IMR-90 (cell line): Measurements from ENCODE around the gene LTBP2. TPM values are rescaled to one million over a fixed set of nuclear protein-coding genes. Genes with fewer than 3 reads are reported as not detected.

ENCODE experiments used
- ATAC-seq: fragments of 200-7000 bp; cut with Tn5 transposase; 2 replicates; pipeline ENCODE4 v1.9.1; 2020; ENCODE audit warnings: low read depth, mild to moderate bottlenecking, moderate library complexity
- BruUV-seq: library from RNA; stranded (reverse); fragments of 400-500 nt; replicated peaks from 2 replicates; lab custom pipeline; 2021; lab: Mats Ljungman, UMichigan
- CTCF ChIA-PET: fragments of 300-600 bp; formaldehyde crosslinking; extraction: SDS; loops from one replicate; lab custom pipeline; 2021; ENCODE audit warnings: antibody characterized with exemption; lab: Yijun Ruan, JAX
- POLR2A ChIA-PET: fragments of 300-600 bp; sonication (Branson Sonifier 250); formaldehyde crosslinking; loops from one replicate; lab custom pipeline; 2022; ENCODE audit warnings: antibody characterized with exemption; ENCODE audit not compliant: unreplicated experiment; lab: Charles Lee
- DNase-seq: peaks from one replicate; pipeline ENCODE4 v3.0.0; 2013
- H2AFZ ChIP-seq: replicated peaks from 2 replicates; pipeline ENCODE3; 2013; ENCODE audit warnings: low read length, mild to moderate bottlenecking; ENCODE audit not compliant: poor library complexity
- H2AK5ac ChIP-seq: 2 replicates; pipeline ENCODE4 v1.6.1; 2013; ENCODE audit warnings: low read depth, low read length, inconsistent platforms
- H2AK9ac ChIP-seq: replicated peaks from 2 replicates; pipeline ENCODE3; 2013; ENCODE audit warnings: mild to moderate bottlenecking, low read depth, low read length, moderate library complexity; ENCODE audit not compliant: poor library complexity
- H2BK120ac ChIP-seq: 2 replicates; pipeline ENCODE4 v1.6.1; 2013; ENCODE audit warnings: low read depth, low read length, inconsistent platforms
- H2BK15ac ChIP-seq: 3 replicates; pipeline ENCODE4 v1.6.1; 2013; ENCODE audit warnings: low read depth, low read length, inconsistent platforms
- H2BK20ac ChIP-seq: 2 replicates; pipeline ENCODE4 v1.6.1; 2013; ENCODE audit warnings: low read depth, mild to moderate bottlenecking, inconsistent platforms, low read length, moderate library complexity
- H2BK5ac ChIP-seq: 2 replicates; pipeline ENCODE4 v1.6.1; 2013; ENCODE audit warnings: mild to moderate bottlenecking, low read depth, low read length, inconsistent platforms; ENCODE audit not compliant: poor library complexity, severe bottlenecking
- H3K14ac ChIP-seq: replicated peaks from 2 replicates; pipeline ENCODE4 v1.6.1; 2013; ENCODE audit warnings: low read depth, low read length, inconsistent platforms
- H3K18ac ChIP-seq: 2 replicates; pipeline ENCODE4 v1.6.1; 2013; ENCODE audit warnings: low read depth, low read length, control low read depth
- H3K23ac ChIP-seq: 2 replicates; pipeline ENCODE4 v1.6.1; 2013; ENCODE audit warnings: low read depth, low read length, inconsistent platforms
- H3K27ac ChIP-seq: 2 replicates; pipeline ENCODE4 v1.5.1; 2013; ENCODE audit warnings: mild to moderate bottlenecking, control low read depth, low read length; ENCODE audit not compliant: insufficient read depth
- H3K27me3 ChIP-seq: 2 replicates; pipeline ENCODE4 v1.6.1; 2013; ENCODE audit warnings: low read length; ENCODE audit not compliant: control insufficient read depth, insufficient read depth
- H3K36me3 ChIP-seq: 2 replicates; pipeline ENCODE4 v1.6.1; 2013; ENCODE audit warnings: low read length, mixed read lengths; ENCODE audit not compliant: control insufficient read depth, insufficient read depth
- H3K4ac ChIP-seq: 2 replicates; pipeline ENCODE4 v1.6.1; 2013; ENCODE audit warnings: low read depth, low read length, inconsistent platforms
- H3K4me1 ChIP-seq: 2 replicates; pipeline ENCODE4 v1.6.1; 2013; ENCODE audit warnings: low read length, mixed read lengths; ENCODE audit not compliant: control insufficient read depth, insufficient read depth
- H3K4me2 ChIP-seq: 2 replicates; pipeline ENCODE4 v1.6.1; 2013; ENCODE audit warnings: low read depth, mild to moderate bottlenecking, control low read depth, low read length, moderate library complexity
- H3K4me3 ChIP-seq: 2 replicates; pipeline ENCODE4 v1.5.1; 2013; ENCODE audit warnings: low read depth, mild to moderate bottlenecking, control low read depth, low read length, moderate library complexity; ENCODE audit not compliant: insufficient read depth
- H3K56ac ChIP-seq: 2 replicates; pipeline ENCODE4 v1.6.1; 2013; ENCODE audit warnings: low read length, inconsistent platforms; ENCODE audit not compliant: insufficient read depth; ENCODE audit errors: extremely low read depth
- H3K79me1 ChIP-seq, 2 experiments: 2 replicates each; pipeline ENCODE4 v1.6.1; 2013; ENCODE audit warnings: low read length in 2 of 2, inconsistent platforms in 1 of 2, low read depth in 1 of 2
- H3K9ac ChIP-seq: 2 replicates; pipeline ENCODE4 v1.6.1; 2013; ENCODE audit warnings: low read depth, low read length, control low read depth
- H3K9me1 ChIP-seq: 2 replicates; pipeline ENCODE4 v1.6.1; 2013; ENCODE audit warnings: low read length, inconsistent platforms; ENCODE audit not compliant: insufficient read depth
- H3K9me3 ChIP-seq: 2 replicates; pipeline ENCODE4 v1.6.1; 2013; ENCODE audit warnings: low read length; ENCODE audit not compliant: control insufficient read depth, insufficient read depth
- H4K20me1 ChIP-seq: 2 replicates; pipeline ENCODE4 v1.6.1; 2013; ENCODE audit warnings: low read length, inconsistent platforms; ENCODE audit not compliant: insufficient read depth
- H4K5ac ChIP-seq: 2 replicates; pipeline ENCODE4 v1.6.1; 2013; ENCODE audit warnings: mild to moderate bottlenecking, low read depth, low read length, control low read depth
- H4K8ac ChIP-seq, 2 experiments: 2 replicates each; pipeline ENCODE4 v1.6.1; 2013; ENCODE audit warnings: low read depth in 2 of 2, low read length in 2 of 2, control low read depth in 1 of 2, inconsistent platforms in 1 of 2
- H4K91ac ChIP-seq: 2 replicates; pipeline ENCODE4 v1.6.1; 2013; ENCODE audit warnings: low read depth, low read length, inconsistent platforms; ENCODE audit not compliant: insufficient read depth
- CHD1 ChIP-seq: IDR thresholded peaks from 2 replicates; pipeline ENCODE4 v1.6.1; 2012; ENCODE audit warnings: low read depth, low read length, improper control_type of control experiment
- WGBS, 2 experiments: methylation state at CpG; one replicate each; pipeline versions ENCODE4 v1.1.5 to v1.1.7; 2013; ENCODE audit warnings: missing lambda C conversion rate in 2 of 2; ENCODE audit not compliant: insufficient read length in 1 of 2; ENCODE audit errors: extremely low coverage in 2 of 2; 5-methylcytosine and 5-hydroxymethylcytosine counted together
- dilution Hi-C: fragments of 300-500 bp; cut with HindIII; formaldehyde crosslinking; loops from one replicate; pipeline ENCODE4 v1.14.3; 2018; ENCODE audit warnings: low sequenced_read_pairs; ENCODE audit not compliant: unreplicated experiment
- in situ Hi-C: fragments of 300-500 bp; cut with MboI; formaldehyde crosslinking; loops from 3 replicates; pipeline ENCODE4 v1.14.3; 2019; ENCODE audit warnings: low sequenced_read_pairs, inconsistent platforms, mixed read lengths
- intact Hi-C: fragments of 100-400 bp; cut with micrococcal nuclease; formaldehyde crosslinking; loops from 2 replicates; pipeline ENCODE4 v1.10.0; 2022
- polyA plus RNA-seq, 3 experiments: library from polyadenylated mRNA; depleted of rRNA; stranded (reverse); fragments of >200 nt; gene quantifications; 2 replicates each; pipeline ENCODE4 v1.2.3, GENCODE V29; 2012; ENCODE audit warnings: low replicate concordance in 1 of 3
- total RNA-seq: library from RNA; depleted of rRNA; stranded (reverse); fragments of >200 nt; gene quantifications from 2 replicates; pipeline ENCODE4 v1.2.3, GENCODE V29; 2012

Gene LTBP2
- total and polyA plus RNA-seq, 2 of the 4 experiments (the other 2 are of a cell fraction): 23.8 to 79.3 TPM

DNA sequence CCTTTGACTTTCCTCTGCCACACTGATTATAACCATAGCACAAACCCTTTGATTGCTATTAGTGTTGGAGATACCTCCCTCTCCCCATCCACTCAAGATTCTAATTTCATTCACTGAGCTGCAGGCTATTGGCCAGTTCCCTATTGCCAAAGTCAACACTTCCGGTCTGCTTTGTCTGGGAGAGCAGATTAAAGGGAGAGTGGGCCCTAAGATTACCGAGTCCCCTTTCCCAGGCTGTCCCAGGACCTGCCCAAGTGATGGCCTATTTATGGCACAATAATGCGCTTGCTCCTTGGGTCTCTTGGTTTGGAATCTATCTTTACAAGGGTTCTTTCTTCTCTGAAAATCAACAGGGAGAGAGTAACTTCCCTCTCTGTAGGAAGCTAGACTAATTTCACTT, 42.9 kb upstream of the LTBP2 start:
- no TSS peak for BruUV-seq
- H3K79me1 ChIP-seq: peaks cover 20 to 47% of the 10 kb centered on the region in 2 experiments; a peak in 3 of 4 replicates
- no peak overlapping the region for H3K4me3 ChIP-seq
- peak overlapping the region; percentile 44; the same call in 1 of the 2 replicates for H3K23ac ChIP-seq
- in situ Hi-C loops: no loop called here
- no peaks in the 10 kb centered on the region for H4K20me1 ChIP-seq
- no peak overlapping the region for H3K9ac ChIP-seq
- H4K91ac ChIP-seq: peak overlapping the region; percentile 63
- no peak overlapping the region for H2AFZ ChIP-seq
- H2BK120ac ChIP-seq: peak overlapping the region; percentile 57; the same call in 1 of the 2 replicates
- peak overlapping the region; percentile 35; the same call in 1 of the 2 replicates for H2BK20ac ChIP-seq
- H2BK5ac ChIP-seq: peak overlapping the region; percentile 89
- POLR2A ChIA-PET: interaction anchor here (0.6 kb wide), 1 partner anchor 40 kb away, joined by 3 read pairs; no protein-coding TSS in a partner anchor
- no CpG with 5 or more reads among the region's 3 CpGs for WGBS, 2 experiments
- peak overlapping the region; percentile 21; the same call in 1 of the 2 replicates for H3K27ac ChIP-seq
- H3K4me2 ChIP-seq: no peak overlapping the region
- H4K8ac ChIP-seq: peak overlapping the region in 1 of 2 experiments; percentile 11; a peak in 1 of 4 replicates
- peaks cover 34% of the 10 kb centered on the region for H3K4me1 ChIP-seq
- H4K5ac ChIP-seq: peak overlapping the region; percentile 77
- H3K9me1 ChIP-seq: peaks cover 50% of the 10 kb centered on the region
- H3K4ac ChIP-seq: peak overlapping the region; percentile 74
- H3K36me3 ChIP-seq: peaks cover 2% of the 10 kb centered on the region; the same call in 1 of the 2 replicates
- peak overlapping the region; percentile 65 for H3K14ac ChIP-seq
- DNase-seq: no peak
- H3K56ac ChIP-seq: no peak overlapping the region
- no peak for TF ChIP-seq CHD1
- intact Hi-C loops: loop anchor here (5.0 kb wide), 1 partner anchor 38 kb away; no protein-coding TSS in a partner anchor
- H3K9me3 ChIP-seq: peaks cover 5% of the 10 kb centered on the region; the same call in 1 of the 2 replicates
- peak overlapping the region; percentile 38; the same call in 1 of the 2 replicates for H3K18ac ChIP-seq
- dilution Hi-C loops: no loop called here
- no peaks in the 10 kb centered on the region for H3K27me3 ChIP-seq
- ATAC-seq: no peak
- peak overlapping the region; percentile 57; the same call in 1 of the 2 replicates for H2AK5ac ChIP-seq
- peak overlapping the region; percentile 85; the same call in 2 of the 3 replicates for H2BK15ac ChIP-seq
- H2AK9ac ChIP-seq: no peak overlapping the region
- CTCF ChIA-PET: interaction anchor here (0.6 to 0.9 kb wide), 3 partner anchors 36 to 104 kb away, joined by 3 to 4 read pairs (median 3); no protein-coding TSS in a partner anchor
